DMS79 treated with DMSO at 0.1 percent for 48 hours (cell line): ENCODE data around the gene CKB.
A peak's percentile ranks its signal among the peaks of the same experiment; 100 is the strongest.
"Not testable (repeated sequence)": the region's sequence is repeated elsewhere in the genome, so short reads cannot be mapped to it uniquely, and the experiment has no call there.

ENCODE experiments used
- DNase-seq: peaks from one replicate; lab custom pipeline; 2025; lab: John Stamatoyannopoulos, UW

Gene CKB

DNA sequence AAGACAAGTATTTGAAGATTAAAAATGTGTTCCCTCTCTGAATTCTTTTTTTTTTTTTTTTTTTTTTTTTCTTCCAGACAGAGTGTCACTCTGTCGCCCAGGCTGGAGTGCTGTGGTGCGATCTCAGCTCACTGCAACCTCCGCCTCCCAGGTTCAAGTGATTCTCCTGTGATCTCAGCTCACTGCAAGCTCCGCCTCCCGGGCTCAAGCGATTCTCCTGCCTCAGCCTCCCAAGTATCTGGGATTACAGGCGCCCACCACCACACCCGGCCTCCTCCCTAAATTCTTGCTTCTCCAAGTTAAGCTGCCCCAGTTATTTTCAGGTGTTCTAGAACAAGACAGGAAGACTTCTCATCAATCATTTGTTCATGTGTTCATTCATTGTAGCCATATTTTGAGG is 10.4 kb downstream of the CKB start:
- DNase-seq, result not testable (repeated sequence)

DNA sequence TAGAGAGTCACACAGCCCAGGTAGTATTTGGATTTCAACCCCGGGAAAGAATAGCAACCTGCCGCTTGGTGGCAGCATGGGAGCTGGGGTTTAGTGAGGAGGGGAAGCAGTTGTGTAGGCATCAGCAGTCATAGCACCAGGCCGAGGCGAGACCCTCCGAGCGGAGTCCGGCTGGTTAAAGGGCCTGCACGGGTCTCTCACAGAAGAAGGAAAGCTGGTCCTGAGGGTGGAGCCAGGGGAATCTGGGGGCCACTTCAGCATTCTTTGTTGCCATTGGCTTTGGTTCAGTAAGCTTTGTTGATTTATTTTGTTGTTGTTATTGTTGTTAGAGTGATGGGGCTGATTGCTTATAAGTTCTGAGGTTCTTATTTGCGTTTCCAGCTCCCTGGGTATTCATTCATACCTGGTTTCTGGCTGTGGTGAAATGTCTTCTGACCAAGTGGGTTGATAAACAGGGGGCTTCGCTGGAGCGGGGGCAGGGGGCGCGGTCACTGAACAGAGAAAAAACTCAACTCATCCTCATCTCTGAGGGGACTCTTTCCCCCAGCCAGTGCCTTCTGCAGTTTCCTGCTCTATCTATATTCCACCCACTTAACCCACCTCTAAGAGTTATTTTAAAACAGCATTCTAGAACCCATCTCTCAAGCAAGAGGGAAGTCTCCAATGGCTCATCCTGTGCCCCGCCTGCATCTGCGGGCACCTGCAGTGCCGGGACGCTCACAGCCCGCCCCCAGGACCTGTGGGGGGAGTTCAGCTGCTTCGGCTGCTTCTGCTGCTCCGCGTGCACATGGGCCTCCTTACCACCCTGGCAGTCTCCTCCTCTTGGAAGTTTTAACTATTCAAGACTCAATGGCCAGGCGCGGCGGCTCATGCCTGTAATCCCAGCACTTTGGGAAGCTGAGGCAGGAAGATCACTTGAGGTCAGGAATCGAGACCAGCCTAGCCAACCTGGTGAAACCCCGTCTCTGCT is 11.6 kb downstream of the CKB start:
- no peak for DNase-seq

DNA sequence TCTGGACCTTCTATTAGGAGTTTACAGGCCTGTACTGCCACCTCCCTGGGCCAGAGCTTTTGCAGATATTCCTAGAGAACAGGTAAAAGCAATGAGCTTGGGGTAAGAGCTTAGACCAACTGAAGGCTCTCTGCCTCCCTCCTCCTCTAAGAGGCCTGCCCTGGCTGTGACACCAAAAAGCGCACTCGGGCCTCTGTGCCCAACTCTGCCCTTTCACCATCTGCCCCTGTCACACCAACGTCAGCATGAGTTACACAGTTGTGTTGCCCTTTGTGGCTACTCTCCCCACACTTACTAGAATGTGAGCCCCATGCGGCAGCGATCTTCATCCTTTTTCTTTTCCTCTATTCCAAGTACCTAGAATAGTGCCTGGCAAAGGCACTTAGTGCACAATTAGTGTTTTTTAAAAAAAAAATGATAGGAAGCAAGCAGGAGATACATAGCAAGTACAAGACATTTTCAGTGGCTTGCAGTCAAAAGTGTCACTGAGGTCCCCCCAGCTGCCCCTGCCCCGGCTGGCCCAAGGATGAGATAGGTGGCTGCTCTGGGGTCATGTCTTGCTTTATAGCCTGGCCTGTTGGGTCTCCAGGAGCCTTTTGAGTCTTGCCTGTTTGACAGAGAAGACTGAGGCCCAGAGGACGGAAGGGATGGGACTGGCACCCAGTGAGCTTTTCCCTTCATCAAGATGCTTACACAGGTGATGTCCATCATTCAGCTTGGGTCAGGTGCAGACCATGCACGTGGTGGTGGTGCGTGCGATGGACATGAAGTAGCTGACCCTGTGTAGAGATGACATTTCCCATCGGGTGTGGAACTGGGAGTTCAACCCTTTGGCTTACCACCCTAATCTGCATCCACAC is 12.5 kb downstream of the CKB start:
- DNase-seq, result no peak

DNA sequence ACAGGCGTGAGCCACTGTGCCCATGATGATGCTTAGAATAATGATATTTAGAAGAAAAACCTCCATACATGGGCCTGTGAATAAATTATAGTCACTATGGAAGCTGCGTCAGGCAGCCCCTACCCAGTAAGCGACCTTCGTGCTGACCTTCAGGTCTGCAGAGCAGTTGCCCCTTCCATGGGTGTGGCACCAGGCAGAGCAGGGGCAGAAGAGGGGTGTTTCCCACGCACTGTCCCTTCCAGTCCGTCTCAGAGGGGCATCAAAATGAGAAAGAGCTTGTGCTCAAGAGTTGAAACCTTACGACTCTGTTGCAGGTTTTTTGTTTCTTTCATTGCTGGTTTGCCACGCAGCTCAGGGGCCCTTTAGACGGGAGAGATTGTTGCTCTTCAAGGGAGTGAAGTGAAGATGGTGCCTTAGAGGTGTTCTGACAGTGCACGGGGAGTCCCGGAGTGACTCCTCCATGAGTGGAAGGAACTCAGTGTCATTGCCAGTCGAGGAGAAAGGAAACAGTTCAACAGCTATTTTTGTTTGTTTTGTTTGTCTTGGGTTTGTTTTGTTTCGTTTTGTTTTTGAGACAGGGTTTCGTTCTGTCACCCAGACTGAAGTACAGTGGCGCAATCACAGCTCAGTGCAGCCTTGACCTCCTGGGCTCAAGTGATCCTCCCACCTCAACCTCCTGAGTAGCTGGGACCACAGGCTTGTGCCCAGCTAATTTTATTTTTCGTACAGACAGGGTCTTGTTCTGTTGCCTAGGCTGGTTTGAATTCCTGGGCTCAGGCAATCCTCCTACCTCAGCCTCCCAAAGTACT is 13.9 kb downstream of the CKB start:
- no peak for DNase-seq

DNA sequence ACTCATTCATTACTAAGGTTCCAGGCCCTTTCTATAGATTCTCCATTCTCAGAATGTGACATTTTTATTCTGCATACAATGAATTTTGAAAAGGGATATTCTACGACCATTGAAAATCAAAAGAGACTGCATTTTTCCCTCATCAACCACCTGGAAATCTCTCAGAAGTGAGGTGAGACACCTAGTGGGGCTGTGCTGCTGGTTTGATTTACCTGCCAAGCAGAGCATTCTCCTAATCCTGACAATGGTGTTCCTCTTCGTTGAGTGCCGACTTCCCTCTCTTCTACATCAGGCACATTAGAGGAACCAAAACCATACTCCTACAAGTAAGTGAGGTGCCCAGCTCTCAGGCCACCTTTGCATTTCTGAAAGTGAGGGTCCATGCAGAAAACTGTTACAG is 14.9 kb downstream of the CKB start:
- DNase-seq, result no peak

DNA sequence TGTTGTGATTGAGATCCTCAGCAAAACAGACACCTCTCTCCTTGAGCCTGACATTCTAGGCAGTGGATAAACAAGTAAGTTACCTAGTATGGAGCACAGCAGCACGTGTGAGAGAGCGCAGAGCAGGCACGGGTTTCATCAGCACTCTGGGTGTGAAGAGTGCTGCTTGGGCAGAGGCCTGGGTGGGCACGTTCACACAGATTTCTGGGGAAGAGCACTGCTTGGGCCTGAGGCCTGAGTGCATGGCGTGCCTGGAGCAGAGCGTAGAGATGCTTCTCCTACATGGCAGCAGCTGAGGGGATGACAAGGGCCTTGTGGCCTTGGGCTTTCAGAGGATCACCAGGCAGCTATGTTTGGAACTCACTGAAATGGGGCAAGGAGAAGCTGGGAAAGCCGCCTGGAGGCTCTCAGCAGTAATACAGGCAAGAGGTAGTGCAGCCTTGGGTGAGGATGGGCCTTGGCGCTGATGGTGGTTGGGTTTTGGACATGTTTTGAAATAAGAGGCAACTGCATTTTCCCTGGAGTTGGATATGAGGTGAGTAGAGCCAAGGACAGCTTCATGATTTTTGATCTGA is 17.6 kb downstream of the CKB start:
- no peak for DNase-seq

DNA sequence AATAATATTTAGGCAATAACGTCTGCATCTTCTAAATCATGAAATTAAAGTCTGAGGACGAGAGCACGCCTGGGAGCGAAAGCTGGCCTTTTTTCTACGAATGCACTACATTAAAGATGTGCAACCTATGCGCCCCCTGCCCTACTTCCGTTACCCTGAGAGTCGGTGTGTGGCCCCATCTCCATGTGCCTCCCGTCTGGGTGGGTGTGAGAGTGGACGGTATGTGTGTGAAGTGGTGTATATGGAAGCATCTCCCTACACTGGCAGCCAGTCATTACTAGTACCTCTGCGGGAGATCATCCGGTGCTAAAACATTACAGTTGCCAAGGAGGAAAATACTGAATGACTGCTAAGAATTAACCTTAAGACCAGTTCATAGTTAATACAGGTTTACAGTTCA is 19.3 kb downstream of the CKB start:
- DNase-seq, result no peak

DNA sequence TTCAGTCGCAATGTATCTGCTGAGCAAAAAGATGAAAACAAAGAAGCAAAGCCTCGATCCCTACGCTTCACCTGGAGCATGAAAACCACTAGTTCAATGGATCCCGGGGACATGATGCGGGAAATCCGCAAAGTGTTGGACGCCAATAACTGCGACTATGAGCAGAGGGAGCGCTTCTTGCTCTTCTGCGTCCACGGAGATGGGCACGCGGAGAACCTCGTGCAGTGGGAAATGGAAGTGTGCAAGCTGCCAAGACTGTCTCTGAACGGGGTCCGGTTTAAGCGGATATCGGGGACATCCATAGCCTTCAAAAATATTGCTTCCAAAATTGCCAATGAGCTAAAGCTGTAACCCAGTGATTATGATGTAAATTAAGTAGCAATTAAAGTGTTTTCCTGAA is 19.8 kb downstream of the CKB start:
- no peak for DNase-seq

DNA sequence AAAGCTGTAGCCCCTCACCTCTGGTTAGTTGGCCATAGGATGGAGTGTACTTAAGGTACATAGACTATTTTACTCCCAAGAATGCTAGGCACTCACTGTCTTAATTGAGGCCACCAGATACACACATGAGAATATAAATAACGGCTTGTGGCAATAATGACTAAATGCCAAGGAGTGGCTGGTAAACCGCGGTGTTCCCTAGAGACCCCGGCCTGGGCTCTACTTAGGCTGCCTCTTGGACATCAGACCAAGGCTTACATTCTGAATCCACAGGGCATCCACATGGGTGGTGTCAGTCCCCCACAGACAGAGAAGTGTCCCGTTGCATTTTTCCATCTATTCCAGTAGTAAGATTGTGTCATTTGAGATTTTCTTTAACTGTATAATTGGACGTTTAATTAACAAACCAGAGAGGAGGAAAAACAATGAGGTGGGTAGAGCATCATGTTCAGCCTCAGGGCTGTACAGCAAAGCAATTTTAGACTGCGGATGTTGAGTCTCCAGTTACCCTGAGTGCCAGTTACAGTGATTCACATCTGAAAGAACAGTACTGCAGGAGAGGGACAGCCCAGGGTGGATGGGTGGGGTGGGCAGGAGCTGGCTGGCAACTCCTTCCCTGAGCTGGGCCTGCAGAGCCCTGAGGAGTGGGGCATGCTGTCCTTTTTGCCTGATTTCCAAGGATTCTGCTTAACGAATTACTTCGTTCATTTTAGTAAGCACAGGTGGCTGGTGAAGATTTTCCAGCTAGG is 20.5 kb downstream of the CKB start:
- no peak for DNase-seq

DNA sequence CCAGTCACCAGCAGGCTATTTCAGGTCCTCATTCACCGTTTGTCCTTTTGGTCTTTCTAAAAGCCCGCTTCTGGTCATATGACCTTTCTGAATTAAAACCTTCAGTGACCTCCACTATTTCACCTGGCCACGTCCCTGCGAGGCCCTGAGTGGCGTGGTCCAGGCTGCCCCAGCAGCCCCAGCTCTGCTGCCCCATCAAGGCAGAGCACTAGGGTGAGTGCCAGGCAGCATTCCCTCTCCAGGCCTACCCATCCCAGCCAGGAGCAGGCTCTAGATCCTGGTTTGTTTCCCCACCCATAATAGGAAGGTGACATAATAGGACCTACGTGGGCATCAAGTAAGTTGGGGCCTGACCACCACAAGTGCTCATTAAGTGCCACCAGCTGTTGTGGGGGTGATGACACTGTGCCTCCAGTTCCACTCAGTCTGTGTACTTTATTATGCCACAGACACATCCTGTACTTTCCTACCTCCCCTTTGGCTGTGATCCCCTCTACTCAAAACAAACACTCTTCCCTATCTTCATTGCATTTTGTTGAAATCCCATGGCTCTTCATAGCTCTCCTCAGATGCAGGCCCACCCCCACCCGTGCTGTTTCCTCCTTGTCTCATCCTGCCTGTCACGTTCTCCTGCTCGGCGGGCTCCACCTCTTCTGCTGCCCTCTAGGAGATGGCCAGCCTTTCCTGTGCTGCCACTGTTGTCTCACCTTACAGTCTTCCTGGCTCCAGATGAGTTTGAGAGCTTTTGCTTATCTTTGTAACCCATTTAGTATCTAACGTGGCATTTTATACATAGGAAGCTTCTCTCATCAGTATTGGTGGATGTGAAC is 21.4 kb downstream of the CKB start:
- DNase-seq, result no peak

DNA sequence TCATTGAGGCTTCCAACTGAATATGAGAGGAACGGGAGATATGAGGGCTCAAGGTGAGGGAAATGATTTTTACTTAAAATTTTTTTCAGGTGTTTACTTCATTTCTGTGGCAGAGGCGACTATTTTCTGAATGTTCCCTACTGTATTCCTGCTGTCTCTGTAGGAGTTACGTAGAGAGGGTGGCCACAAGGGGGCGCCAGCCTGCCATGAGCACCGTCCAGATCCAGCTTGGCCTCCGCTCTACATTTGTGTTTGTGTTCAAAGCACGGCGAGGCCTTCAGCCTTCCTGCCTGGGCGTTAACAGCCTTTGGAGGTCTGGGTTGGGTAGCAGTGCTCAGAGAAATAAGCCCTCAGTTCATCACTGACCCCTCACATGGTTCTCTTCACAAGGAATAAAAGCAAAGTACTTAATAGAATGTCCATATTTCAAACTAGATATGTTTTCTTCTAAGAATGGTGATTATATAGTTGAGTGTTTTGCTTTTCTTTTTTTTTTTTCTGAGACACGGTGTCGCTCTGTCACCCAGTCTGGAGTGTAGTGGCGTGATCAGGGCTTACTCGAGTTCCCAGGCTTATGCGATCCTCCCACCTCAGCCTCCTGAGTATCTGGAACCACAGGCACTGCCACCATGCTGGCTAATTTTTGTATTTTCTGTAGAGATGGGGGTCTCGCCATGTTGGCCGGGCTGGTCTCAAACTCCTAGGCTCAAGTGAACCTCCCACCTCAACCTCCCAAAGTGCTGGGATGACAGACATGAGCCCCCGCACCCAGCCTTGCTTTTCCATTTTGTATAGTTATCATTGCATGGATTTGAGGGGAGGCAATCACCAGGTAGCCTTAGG is 22.3 kb downstream of the CKB start:
- peak; percentile 94 for DNase-seq

DNA sequence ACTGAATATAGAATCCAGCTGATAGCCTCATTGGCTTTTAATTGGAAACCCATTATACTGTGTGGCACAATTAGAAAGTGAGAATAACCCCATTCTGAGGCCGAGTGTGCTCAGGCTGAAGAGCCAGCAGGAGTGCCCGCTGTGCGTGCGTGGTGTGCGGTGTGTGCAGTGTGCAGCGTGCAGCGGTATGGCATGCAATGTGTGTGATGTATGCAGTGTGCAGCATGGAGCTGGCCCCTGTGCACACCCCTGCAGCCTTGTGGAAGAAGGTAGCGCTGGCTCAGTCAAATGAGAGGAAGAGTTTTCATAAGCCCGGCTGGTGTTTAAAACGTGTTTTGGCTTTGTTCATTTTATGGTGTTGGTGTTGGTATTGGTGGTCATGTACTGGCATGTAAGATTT is 22.9 kb downstream of the CKB start:
- DNase-seq, result no peak

DNA sequence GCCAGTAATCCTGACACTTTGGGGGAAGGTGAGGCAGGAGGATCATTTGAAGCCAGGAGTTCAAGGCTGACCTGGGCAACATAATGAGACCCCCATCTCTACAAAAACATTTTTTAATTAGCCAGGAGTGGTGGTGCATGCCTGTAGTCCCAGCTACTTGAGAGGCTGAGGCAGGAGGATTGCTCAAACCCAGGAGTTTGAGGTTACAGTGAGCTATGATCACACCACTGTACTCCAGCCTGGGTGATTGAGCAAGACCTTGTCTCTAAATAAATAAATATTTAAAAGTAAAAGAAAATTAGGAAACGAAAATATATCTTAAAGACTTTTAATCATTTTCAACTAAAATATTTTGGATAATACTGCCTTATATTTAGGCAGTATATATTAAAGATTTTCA is 25.9 kb downstream of the CKB start:
- no peak for DNase-seq

DNA sequence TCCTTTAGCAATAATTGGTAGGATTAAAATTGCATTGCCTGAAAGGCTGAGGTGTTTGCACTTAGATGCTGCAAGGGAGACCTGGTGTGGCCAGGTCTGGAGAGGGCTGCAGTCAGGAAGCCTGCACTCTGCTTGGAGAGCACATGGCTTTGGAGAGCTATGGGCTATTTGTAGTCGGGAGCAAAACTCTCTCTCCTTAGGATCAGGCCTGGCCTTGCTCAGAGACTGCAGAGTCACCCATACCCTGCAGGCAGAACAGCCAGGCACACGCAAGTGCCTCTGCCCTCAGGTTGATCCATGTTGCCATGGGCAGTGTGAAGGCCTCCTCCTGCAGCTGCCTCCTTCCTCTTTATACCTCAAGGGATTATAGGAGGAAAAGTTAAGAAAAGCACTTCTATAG is 26.8 kb downstream of the CKB start:
- no peak for DNase-seq

DNA sequence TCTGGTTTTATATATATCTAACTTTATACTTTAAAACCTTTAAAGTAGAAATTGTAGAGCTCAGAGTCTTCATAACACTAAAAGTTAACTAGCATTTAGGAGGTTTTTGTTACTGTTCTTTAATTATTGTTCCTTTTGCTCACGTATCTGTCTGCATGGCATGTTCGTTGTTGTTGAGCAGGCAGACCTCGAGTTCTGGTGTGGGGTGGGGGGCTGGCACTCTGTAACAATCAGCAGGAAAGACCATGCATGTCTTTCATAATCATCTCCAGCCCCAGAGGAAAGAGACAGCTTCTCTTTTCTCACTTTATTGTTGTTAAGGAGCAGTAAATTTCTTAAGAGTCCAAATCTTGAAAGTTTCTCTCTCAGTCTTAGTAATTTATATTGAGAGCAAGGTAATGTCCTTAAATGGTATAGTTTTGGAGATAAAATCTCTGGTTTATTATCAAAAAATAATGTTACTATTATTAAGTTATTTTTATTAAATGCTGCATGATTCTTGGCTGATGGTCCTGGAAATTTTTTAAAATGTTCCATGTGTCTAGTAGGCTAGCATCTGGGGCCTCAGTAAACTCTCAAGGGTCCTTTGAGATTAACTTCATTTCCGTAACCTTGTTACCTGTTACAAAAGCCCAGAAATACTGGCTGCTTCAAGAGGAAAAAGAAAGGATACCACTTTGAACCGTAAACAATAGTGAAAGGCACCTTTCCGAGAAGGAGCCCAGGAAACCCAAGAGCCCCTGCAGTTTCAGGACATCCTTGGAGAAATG is 30.3 kb downstream of the CKB start:
- DNase-seq, result no peak

DNA sequence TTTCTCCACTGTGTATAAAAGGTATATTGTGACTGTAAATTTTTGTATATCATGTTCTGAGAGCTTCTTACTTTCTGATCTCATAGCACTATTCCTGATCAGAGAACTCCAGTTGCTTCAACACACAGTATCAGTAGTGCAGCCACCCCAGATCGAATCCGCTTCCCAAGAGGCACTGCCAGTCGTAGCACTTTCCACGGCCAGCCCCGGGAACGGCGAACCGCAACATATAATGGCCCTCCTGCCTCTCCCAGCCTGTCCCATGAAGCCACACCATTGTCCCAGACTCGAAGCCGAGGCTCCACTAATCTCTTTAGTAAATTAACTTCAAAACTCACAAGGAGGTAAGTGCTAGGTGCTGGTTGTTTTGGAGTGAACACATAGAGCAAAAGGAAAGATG is 30.9 kb downstream of the CKB start:
- DNase-seq, result no peak

DNA sequence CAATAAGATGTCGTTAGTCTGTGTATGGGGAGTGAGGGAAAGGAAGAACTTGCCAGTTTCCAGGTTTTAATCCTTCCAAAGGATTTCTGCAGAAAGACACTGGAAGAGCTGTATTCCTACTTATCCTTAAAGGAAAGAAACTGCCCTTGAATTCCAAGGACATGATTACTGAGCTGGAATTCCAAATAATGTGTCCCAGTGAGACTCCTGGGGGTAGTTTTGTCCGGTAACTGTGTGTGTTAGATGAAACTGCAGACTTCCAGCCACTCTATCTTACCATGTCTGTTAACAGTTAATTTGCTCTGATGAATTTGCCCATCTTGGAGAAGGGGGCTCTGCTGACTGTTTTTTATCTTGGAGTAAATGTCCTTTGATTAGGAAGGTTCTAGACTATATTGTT is 33.0 kb downstream of the CKB start:
- no peak for DNase-seq

DNA sequence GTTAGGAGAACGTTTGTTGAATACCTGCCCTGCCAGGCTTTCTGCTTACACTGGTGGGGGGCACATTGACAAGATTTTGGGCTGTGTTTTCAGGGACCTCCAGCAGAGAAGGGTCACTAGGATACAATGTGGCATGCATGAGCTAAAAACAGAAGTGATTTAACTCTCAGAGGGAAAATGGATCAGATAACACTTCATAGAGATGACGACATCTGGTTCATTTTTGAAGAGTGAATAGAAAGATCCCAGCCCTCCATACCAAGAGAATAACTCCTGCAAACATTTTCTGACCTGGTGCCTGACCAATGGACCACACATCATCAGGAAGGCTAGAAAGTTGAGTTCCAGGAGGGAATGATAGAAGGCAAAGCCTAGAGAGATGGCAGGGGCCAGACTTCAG is 33.7 kb downstream of the CKB start:
- DNase-seq, result no peak

DNA sequence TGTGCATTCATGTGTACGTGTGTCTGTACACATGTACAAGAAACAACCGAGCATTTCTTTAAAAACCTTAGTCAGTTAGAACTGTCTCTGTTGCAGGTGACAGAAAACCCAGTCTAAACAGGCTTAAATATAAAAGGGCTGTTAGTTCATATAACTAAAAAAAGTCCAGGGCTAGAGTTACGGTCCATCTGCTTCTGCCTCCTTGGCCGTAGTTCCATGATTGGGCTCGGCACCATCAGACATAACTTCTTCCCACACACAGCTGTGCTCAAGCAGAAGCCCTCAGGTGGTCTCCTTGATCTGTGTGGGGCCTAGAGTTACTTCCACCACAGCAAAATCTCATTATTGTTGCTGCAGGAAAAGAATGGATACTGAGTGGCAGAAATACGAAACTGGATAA is 34.6 kb downstream of the CKB start:
- no peak for DNase-seq
